Measurements from ENCODE around the gene COL5A1. TPM values are rescaled to one million over a fixed set of nuclear protein-coding genes. Genes with fewer than 3 reads are reported as not detected.

COL5A1 gene
- total and polyA plus RNA-seq, 2 donors from 2014 or later = 2.4 to 23.8 TPM

DNA sequence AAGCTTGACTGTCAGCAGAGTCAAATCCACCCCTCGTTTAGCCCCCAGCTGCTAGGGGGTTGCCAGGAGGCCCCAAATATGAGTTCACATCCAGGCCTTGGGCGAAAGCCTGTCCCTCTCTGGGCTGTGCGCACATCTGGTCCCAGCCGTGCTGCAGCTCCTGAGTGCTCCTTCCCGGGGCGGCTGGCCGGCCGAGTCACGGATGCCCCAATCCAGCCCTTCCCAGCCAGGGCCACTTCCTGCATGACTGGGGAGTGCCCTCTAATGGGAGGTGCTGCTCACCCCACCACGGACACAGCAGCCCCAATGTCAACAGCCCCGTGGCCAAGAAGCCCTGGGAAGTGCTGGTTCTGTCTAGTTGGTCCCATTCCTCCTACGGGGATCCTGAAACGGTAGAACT, 135.6 kb downstream of the COL5A1 start:
- H3K27me3 ChIP-seq (ENCODE audit: control insufficient read depth, insufficient read depth, low read length) = no peaks in the 10 kb centered on the region
- H3K9ac ChIP-seq (ENCODE audit: low read length in 3 of 3) = no peak overlapping the region
- intact Hi-C loops (cut with DNase I) = no loop called here
- no peaks in the 10 kb centered on the region for H3K9me3 ChIP-seq (ENCODE audit: control insufficient read depth in 2 of 3, insufficient read depth in 1 of 3, low read length in 3 of 3)
- no peak overlapping the region for H3K27ac ChIP-seq (ENCODE audit: low read depth in 2 of 2, low read length in 2 of 2)
- DNase-seq (no peak), FAIRE-seq (no peak)
- no peaks in the 10 kb centered on the region for H3K36me3 ChIP-seq (ENCODE audit: control insufficient read depth in 2 of 3, insufficient read depth in 3 of 3, low read length in 3 of 3)
- TF ChIP-seq, protein P1, sequence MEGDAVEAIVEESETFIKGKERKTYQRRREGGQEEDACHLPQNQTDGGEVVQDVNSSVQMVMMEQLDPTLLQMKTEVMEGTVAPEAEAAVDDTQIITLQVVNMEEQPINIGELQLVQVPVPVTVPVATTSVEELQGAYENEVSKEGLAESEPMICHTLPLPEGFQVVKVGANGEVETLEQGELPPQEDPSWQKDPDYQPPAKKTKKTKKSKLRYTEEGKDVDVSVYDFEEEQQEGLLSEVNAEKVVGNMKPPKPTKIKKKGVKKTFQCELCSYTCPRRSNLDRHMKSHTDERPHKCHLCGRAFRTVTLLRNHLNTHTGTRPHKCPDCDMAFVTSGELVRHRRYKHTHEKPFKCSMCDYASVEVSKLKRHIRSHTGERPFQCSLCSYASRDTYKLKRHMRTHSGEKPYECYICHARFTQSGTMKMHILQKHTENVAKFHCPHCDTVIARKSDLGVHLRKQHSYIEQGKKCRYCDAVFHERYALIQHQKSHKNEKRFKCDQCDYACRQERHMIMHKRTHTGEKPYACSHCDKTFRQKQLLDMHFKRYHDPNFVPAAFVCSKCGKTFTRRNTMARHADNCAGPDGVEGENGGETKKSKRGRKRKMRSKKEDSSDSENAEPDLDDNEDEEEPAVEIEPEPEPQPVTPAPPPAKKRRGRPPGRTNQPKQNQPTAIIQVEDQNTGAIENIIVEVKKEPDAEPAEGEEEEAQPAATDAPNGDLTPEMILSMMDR (IDR thresholded peaks at IDR 0.05; ENCODE audit: borderline replicate concordance, extremely low read depth, insufficient read depth) = no peak
- no peak overlapping the region for H3K4me3 ChIP-seq (ENCODE audit: low read length in 3 of 3)
- no peaks in the 10 kb centered on the region for H3K4me1 ChIP-seq (ENCODE audit: control insufficient read depth in 2 of 3, insufficient read depth in 2 of 3, low read depth in 1 of 3, low read length in 3 of 3)

DNA sequence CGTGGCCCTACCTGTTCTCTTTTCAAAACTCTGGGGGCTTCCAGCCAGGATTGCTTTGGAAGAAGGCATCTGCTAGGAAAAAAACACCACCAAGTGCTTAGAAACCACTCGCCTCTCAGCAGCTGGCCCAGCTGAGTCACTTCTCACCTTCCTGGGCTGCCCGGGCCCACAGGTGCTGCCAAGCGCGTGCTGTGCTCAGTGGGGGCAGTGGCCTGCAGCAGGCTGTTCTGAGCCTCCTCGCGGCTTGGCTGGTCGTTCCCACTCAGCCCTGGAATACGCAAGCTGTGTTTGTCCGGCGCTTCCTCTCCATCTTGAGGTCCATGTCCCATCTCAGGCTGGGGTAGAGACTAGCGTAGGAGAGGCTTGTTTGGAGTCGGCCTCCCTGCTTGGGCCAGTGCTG, 136.6 kb downstream of the COL5A1 start:
- no peak overlapping the region for H3K27ac ChIP-seq (ENCODE audit: low read depth in 2 of 2, low read length in 2 of 2)
- H3K36me3 ChIP-seq (ENCODE audit: control insufficient read depth in 2 of 3, insufficient read depth in 3 of 3, low read length in 3 of 3) = no peaks in the 10 kb centered on the region
- H3K9ac ChIP-seq (ENCODE audit: low read length in 3 of 3) = no peak overlapping the region
- intact Hi-C loops (cut with DNase I) = no loop called here
- no peaks in the 10 kb centered on the region for H3K4me1 ChIP-seq (ENCODE audit: control insufficient read depth in 2 of 3, insufficient read depth in 2 of 3, low read depth in 1 of 3, low read length in 3 of 3)
- TF ChIP-seq, protein P1 (IDR thresholded peaks at IDR 0.05; ENCODE audit: borderline replicate concordance, extremely low read depth, insufficient read depth) = no peak
- no peaks in the 10 kb centered on the region for H3K27me3 ChIP-seq (ENCODE audit: control insufficient read depth, insufficient read depth, low read length)
- no peaks in the 10 kb centered on the region for H3K9me3 ChIP-seq (ENCODE audit: control insufficient read depth in 2 of 3, insufficient read depth in 1 of 3, low read length in 3 of 3)
- no peak overlapping the region for H3K4me3 ChIP-seq (ENCODE audit: low read length in 3 of 3)
- no peak for FAIRE-seq
- no peak for DNase-seq

DNA sequence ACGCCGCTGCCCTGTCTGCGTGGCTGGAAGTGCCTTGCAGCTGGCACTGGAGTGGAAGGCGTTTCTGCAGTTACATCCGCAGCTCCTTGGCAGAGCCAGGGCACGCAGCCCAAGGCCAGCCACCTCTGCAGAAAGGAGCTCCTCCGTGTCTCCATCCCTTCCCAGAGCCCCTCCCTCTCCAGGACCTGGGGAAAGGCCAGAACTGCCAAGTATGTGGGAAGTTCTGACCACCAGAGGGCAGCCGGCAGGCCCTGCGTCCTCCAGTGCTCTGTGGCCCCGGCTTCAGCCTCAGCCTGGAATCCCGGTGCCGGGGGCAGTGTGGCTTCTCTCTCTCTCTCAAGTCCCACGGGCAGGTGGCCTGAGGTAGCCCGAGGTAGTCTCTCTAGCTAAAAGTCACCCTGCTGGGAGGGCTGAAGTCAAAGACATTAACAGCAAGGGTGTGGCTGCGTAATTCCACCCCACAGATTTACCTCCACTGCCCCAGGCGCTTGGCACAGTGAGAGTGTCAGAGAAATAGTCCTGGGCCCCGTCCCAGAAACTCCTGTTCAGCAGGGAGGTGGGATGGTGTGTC, 137.3 kb downstream of the COL5A1 start:
- no peaks in the 10 kb centered on the region for H3K36me3 ChIP-seq (ENCODE audit: control insufficient read depth in 2 of 3, insufficient read depth in 3 of 3, low read length in 3 of 3)
- no peaks in the 10 kb centered on the region for H3K4me1 ChIP-seq (ENCODE audit: control insufficient read depth in 2 of 3, insufficient read depth in 2 of 3, low read depth in 1 of 3, low read length in 3 of 3)
- FAIRE-seq (no peak), DNase-seq (peak in 4 of 5 donors; percentile 39 to 70 (median 68))
- no peaks in the 10 kb centered on the region for H3K27me3 ChIP-seq (ENCODE audit: control insufficient read depth, insufficient read depth, low read length)
- H3K9ac ChIP-seq (ENCODE audit: low read length in 3 of 3) = no peak overlapping the region
- intact Hi-C loops (cut with DNase I) = no loop called here
- TF ChIP-seq, protein P1 (IDR thresholded peaks at IDR 0.05; ENCODE audit: borderline replicate concordance, extremely low read depth, insufficient read depth) = peak; percentile 31
- H3K9me3 ChIP-seq (ENCODE audit: control insufficient read depth in 2 of 3, insufficient read depth in 1 of 3, low read length in 3 of 3) = no peaks in the 10 kb centered on the region
- H3K27ac ChIP-seq (ENCODE audit: low read depth in 2 of 2, low read length in 2 of 2) = no peak overlapping the region
- H3K4me3 ChIP-seq (ENCODE audit: low read length in 3 of 3) = no peak overlapping the region

DNA sequence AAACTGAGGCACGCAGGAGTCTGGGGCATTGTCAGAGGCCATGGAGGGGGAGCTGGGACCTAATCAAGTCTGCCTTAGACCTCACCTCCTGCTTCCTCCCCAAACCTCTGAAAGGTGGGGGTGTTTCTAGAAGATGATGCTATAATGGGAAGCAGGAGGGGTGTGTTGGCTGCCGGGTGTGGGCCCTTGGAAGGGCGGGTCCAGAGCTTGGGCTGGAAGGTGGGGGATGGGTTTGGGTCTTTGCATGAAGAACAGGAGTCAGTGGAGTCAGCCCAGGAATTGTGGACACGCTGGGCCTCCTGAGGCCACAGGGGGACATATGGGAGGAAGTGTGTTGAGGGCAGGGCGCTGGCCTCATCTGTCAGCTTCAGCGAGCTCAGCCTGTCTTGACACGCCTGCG, 138.0 kb downstream of the COL5A1 start:
- no peak overlapping the region for H3K9ac ChIP-seq (ENCODE audit: low read length in 3 of 3)
- DNase-seq (no peak), FAIRE-seq (no peak)
- intact Hi-C loops (cut with DNase I) = no loop called here
- H3K4me1 ChIP-seq (ENCODE audit: control insufficient read depth in 2 of 3, insufficient read depth in 2 of 3, low read depth in 1 of 3, low read length in 3 of 3) = no peaks in the 10 kb centered on the region
- no peaks in the 10 kb centered on the region for H3K9me3 ChIP-seq (ENCODE audit: control insufficient read depth in 2 of 3, insufficient read depth in 1 of 3, low read length in 3 of 3)
- H3K4me3 ChIP-seq (ENCODE audit: low read length in 3 of 3) = no peak overlapping the region
- TF ChIP-seq, protein P1 (IDR thresholded peaks at IDR 0.05; ENCODE audit: borderline replicate concordance, extremely low read depth, insufficient read depth) = no peak
- H3K27ac ChIP-seq (ENCODE audit: low read depth in 2 of 2, low read length in 2 of 2) = no peak overlapping the region
- no peaks in the 10 kb centered on the region for H3K27me3 ChIP-seq (ENCODE audit: control insufficient read depth, insufficient read depth, low read length)
- no peaks in the 10 kb centered on the region for H3K36me3 ChIP-seq (ENCODE audit: control insufficient read depth in 2 of 3, insufficient read depth in 3 of 3, low read length in 3 of 3)
